Astrocyte (in vitro differentiated cells and primary cell): ENCODE data around the gene ATP9A. TPM values are rescaled to one million over a fixed set of nuclear protein-coding genes. Genes with fewer than 3 reads are reported as not detected.

Experiments
- DNase-seq: peaks from one replicate; pipeline ENCODE4 v3.0.0-alpha.2; 2010; ENCODE audit warnings: low read depth
- FAIRE-seq: peaks from 2 replicates; lab custom pipeline; 2011; peaks lifted over from hg19 to GRCh38; lab: Jason Lieb, UNC
- H2AFZ ChIP-seq: 2 replicates; pipeline ENCODE4 v1.6.0; 2012; ENCODE audit warnings: low read depth, low read length, inconsistent platforms
- H3K27ac ChIP-seq: 2 replicates; pipeline ENCODE4 v1.5.1; 2011; ENCODE audit warnings: low read depth, low read length, inconsistent platforms
- H3K27me3 ChIP-seq: 2 replicates; pipeline ENCODE4 v1.6.0; 2011; ENCODE audit warnings: low read length, inconsistent platforms; ENCODE audit not compliant: insufficient read depth
- H3K36me3 ChIP-seq: 2 replicates; pipeline ENCODE4 v1.5.1; 2011; ENCODE audit warnings: low read length, inconsistent platforms; ENCODE audit not compliant: insufficient read depth
- H3K4me1 ChIP-seq: 2 replicates; pipeline ENCODE4 v1.5.1; 2011; ENCODE audit warnings: low read length, inconsistent platforms; ENCODE audit not compliant: insufficient read depth
- H3K4me2 ChIP-seq: 2 replicates; pipeline ENCODE4 v1.6.0; 2012; ENCODE audit warnings: low read length, inconsistent platforms
- H3K4me3 ChIP-seq: 2 replicates; pipeline ENCODE4 v1.5.1; 2011; ENCODE audit warnings: low read depth, mild to moderate bottlenecking, low read length, inconsistent platforms; ENCODE audit not compliant: insufficient read depth
- H3K79me2 ChIP-seq: 2 replicates; pipeline ENCODE4 v1.6.0; 2012; ENCODE audit warnings: mild to moderate bottlenecking, low read length, inconsistent platforms; ENCODE audit not compliant: insufficient read depth
- H3K9ac ChIP-seq: 2 replicates; pipeline ENCODE4 v1.6.0; 2012; ENCODE audit warnings: mild to moderate bottlenecking, low read length, inconsistent platforms
- H3K9me3 ChIP-seq: 2 replicates; pipeline ENCODE4 v1.5.1; 2012; ENCODE audit warnings: low read depth, mild to moderate bottlenecking, low read length, inconsistent platforms; ENCODE audit not compliant: insufficient read depth
- H4K20me1 ChIP-seq: 2 replicates; pipeline ENCODE4 v1.6.0; 2012; ENCODE audit warnings: low read length, inconsistent platforms; ENCODE audit not compliant: insufficient read depth
- H3K27ac Mint-ChIP-seq: one replicate; pipeline ENCODE4 v1.8.0; 2021; ENCODE audit warnings: mild to moderate bottlenecking, mixed read lengths; ENCODE audit not compliant: unreplicated experiment
- H3K27me3 Mint-ChIP-seq: one replicate; pipeline ENCODE4 v1.8.0; 2021; ENCODE audit warnings: low read depth, mixed read lengths; ENCODE audit not compliant: unreplicated experiment
- H3K36me3 Mint-ChIP-seq: one replicate; pipeline ENCODE4 v1.8.0; 2021; ENCODE audit warnings: low read depth, mixed read lengths; ENCODE audit not compliant: unreplicated experiment
- H3K4me1 Mint-ChIP-seq: one replicate; pipeline ENCODE4 v1.8.0; 2021; ENCODE audit warnings: low read depth, mixed read lengths; ENCODE audit not compliant: unreplicated experiment
- H3K4me3 Mint-ChIP-seq: one replicate; pipeline ENCODE4 v1.8.0; 2021; ENCODE audit warnings: mild to moderate bottlenecking, moderate library complexity, mixed read lengths; ENCODE audit not compliant: unreplicated experiment
- H3K9me3 Mint-ChIP-seq: one replicate; pipeline ENCODE4 v1.8.0; 2021; ENCODE audit warnings: mild to moderate bottlenecking, mixed read lengths; ENCODE audit not compliant: unreplicated experiment
- CTCF ChIP-seq: IDR thresholded peaks from 2 replicates; pipeline ENCODE4 v1.5.1; 2011; ENCODE audit warnings: low read depth, mild to moderate bottlenecking, inconsistent platforms, low read length, moderate library complexity; ENCODE audit not compliant: insufficient read depth
- EZH2 ChIP-seq: IDR thresholded peaks from 2 replicates; pipeline ENCODE4 v1.6.1; 2012; ENCODE audit warnings: mild to moderate bottlenecking, low read length, inconsistent platforms; ENCODE audit not compliant: insufficient read depth
- total RNA-seq: library from RNA; stranded (reverse); gene quantifications from 2 replicates; pipeline ENCODE4 v1.2.1, GENCODE V29; 2021

ATP9A gene
- total RNA-seq, 1 donor from 2014 or later = 12.9 TPM

GRCh38 chr20:51639206-51639832, 128.9 kb downstream of the ATP9A start:
- no peaks in the 10 kb centered on the region for H3K27me3 Mint-ChIP-seq
- Histone ChIP-seq H3K27ac (no peak overlapping the region), H3K9ac (peak overlapping the region; percentile 3), H3K9me3 (no peaks in the 10 kb centered on the region), H3K79me2 (no peaks in the 10 kb centered on the region), H3K27me3 (no peaks in the 10 kb centered on the region), H3K4me1 (no peaks in the 10 kb centered on the region), H3K36me3 (no peaks in the 10 kb centered on the region), H2AFZ (peak overlapping the region; percentile 54), H4K20me1 (no peaks in the 10 kb centered on the region), H3K4me3 (no peak overlapping the region), H3K4me2 (peak overlapping the region; percentile 28)
- H3K9me3 Mint-ChIP-seq = no peaks in the 10 kb centered on the region
- H3K4me3 Mint-ChIP-seq = no peak overlapping the region
- no peaks in the 10 kb centered on the region for H3K36me3 Mint-ChIP-seq
- TF ChIP-seq EZH2 = no peak
- peak; percentile 83 for TF ChIP-seq CTCF
- peak; percentile 20 for DNase-seq
- H3K4me1 Mint-ChIP-seq = no peaks in the 10 kb centered on the region
- no peak overlapping the region for H3K27ac Mint-ChIP-seq
- no peak for FAIRE-seq

- Histone ChIP-seq H3K79me2 (no peaks in the 10 kb centered on the region), H3K27me3 (no peaks in the 10 kb centered on the region), H3K27ac (no peak overlapping the region), H3K36me3 (no peaks in the 10 kb centered on the region), H3K4me3 (no peak overlapping the region), H3K4me1 (peaks cover 3% of the 10 kb centered on the region), H3K9ac (no peak overlapping the region), H2AFZ (no peak overlapping the region), H4K20me1 (no peaks in the 10 kb centered on the region), H3K9me3 (no peaks in the 10 kb centered on the region), H3K4me2 (no peak overlapping the region)
- H3K4me1 Mint-ChIP-seq = no peaks in the 10 kb centered on the region
- no peaks in the 10 kb centered on the region for H3K27me3 Mint-ChIP-seq
- no peak overlapping the region for H3K27ac Mint-ChIP-seq
- TF ChIP-seq EZH2 = no peak
- no peak for TF ChIP-seq CTCF
- no peak for FAIRE-seq
- no peaks in the 10 kb centered on the region for H3K36me3 Mint-ChIP-seq
- H3K9me3 Mint-ChIP-seq = no peaks in the 10 kb centered on the region
- H3K4me3 Mint-ChIP-seq = no peak overlapping the region
- no peak for DNase-seq
These were observed 130.9 kb downstream of the ATP9A start for GRCh38 chr20:51637241-51637640.

GRCh38 chr20:51636123-51636522, 132.1 kb downstream of the ATP9A start:
- Histone ChIP-seq H3K4me3 (no peak overlapping the region), H3K79me2 (no peaks in the 10 kb centered on the region), H3K4me1 (peaks cover 12% of the 10 kb centered on the region), H3K27me3 (no peaks in the 10 kb centered on the region), H4K20me1 (no peaks in the 10 kb centered on the region), H3K27ac (peak overlapping the region; percentile 73), H3K36me3 (no peaks in the 10 kb centered on the region), H2AFZ (no peak overlapping the region), H3K9ac (peak overlapping the region; percentile 45), H3K9me3 (no peaks in the 10 kb centered on the region), H3K4me2 (no peak overlapping the region)
- TF ChIP-seq CTCF (no peak), EZH2 (no peak)
- Mint-ChIP-seq H3K27ac (no peak overlapping the region), H3K36me3 (no peaks in the 10 kb centered on the region), H3K4me3 (no peak overlapping the region), H3K9me3 (no peaks in the 10 kb centered on the region), H3K4me1 (peaks cover 5% of the 10 kb centered on the region), H3K27me3 (no peaks in the 10 kb centered on the region)
- peak; percentile 71 for DNase-seq
- no peak for FAIRE-seq
